Cardiac muscle cell (in vitro differentiated cells and primary cell): ENCODE results near the gene SLC26A11. TPM values are rescaled to one million over a fixed set of nuclear protein-coding genes. Genes with fewer than 3 reads are reported as not detected.

ENCODE experiments used
- DNase-seq, 2 donors: peaks; one replicate each; pipeline versions ENCODE4 v3.0.0 to v3.0.0-alpha.2; 2010 to 2017; ENCODE audit warnings: low read depth in 1 of 2, low spot score in 1 of 2
- H3K27ac ChIP-seq: fragments of 200-600 bp; sonication (generic); 2 replicates; pipeline ENCODE4 v1.5.1; 2016
- H3K27me3 ChIP-seq: fragments of 200-600 bp; sonication (generic); 2 replicates; pipeline ENCODE4 v1.6.0; 2016; ENCODE audit warnings: control low read depth
- H3K36me3 ChIP-seq: fragments of 200-600 bp; sonication (generic); 2 replicates; pipeline ENCODE4 v1.5.1; 2016; ENCODE audit warnings: control low read depth
- H3K4me1 ChIP-seq: fragments of 200-600 bp; sonication (generic); 2 replicates; pipeline ENCODE4 v1.8.1; 2017; ENCODE audit warnings: low read depth, mild to moderate bottlenecking, mixed run types
- H3K4me3 ChIP-seq: fragments of 200-600 bp; sonication (generic); 2 replicates; pipeline ENCODE4 v1.5.1; 2016; ENCODE audit warnings: mild to moderate bottlenecking
- H3K9me3 ChIP-seq: fragments of 200-600 bp; sonication (generic); 2 replicates; pipeline ENCODE4 v1.5.1; 2017; ENCODE audit warnings: low read depth, mild to moderate bottlenecking, control low read depth
- polyA plus RNA-seq: library from polyadenylated mRNA; unstranded; fragments of >200 nt; fragmentation: Nextera tagmentation; extraction: Ambion mirVana; gene quantifications from 2 replicates; pipeline ENCODE4 v1.2.1, GENCODE V29; 2016
- total RNA-seq: library from RNA; depleted of rRNA; stranded (reverse); fragments of >200 nt; gene quantifications from 2 replicates; pipeline ENCODE4 v1.2.3, GENCODE V29; 2016
- TF ChIP-seq, protein P1 (sequence below): IDR thresholded peaks from 2 replicates; pipeline ENCODE4 v1.5.1; 2012; ENCODE audit warnings: low read depth, mild to moderate bottlenecking, low read length

SLC26A11 gene
- total and polyA plus RNA-seq, 2 experiments from 2014 or later, result 39.0 to 46.8 TPM

DNA sequence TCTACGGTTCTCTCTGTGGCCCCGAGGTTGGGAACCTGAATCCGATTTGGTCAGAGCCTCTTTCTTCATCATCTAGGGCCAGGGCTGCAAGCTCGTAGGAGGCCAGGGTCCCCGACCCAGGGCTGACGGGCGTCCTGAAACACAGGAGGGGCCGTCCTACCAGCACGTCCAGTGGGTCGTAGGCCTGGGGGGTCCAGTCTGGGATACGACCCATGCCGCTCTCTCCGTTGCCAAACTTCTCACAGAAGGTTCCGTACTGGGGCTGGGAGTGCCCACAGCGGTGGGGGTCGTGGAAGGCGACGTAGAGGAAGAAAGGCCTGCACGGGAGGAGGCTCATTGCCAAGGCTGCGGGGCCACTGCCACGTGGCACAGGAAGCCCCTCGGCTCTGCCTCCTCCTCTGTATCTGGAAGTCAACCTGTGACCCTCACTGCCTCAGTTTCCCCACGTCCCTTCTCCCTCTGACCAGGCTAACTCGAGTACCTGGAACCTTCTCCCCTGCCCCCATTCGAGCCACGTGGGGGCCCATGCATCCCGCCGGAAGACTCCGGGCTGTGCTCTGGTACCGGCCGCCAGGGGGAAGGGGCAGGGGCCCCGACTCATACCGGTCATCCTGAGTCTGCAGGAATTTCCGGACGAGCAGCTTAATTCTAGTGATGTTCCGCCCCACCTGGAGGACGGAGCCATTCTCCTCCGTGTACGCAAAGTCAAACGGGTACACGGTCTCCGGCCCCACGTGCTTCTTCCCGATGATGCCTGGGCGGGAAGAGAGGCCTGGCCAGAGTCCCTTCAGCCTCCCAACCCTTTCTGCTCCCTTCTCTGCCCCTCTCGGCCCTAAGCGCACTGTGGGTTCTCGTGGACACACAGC is 6.0 kb upstream of the SLC26A11 start:
- Histone ChIP-seq H3K27me3 (no peaks in the 10 kb centered on the region), H3K36me3 (peaks cover 11% of the 10 kb centered on the region), H3K9me3 (no peaks in the 10 kb centered on the region), H3K4me3 (no peak overlapping the region), H3K27ac (no peak overlapping the region), H3K4me1 (peaks cover 1% of the 10 kb centered on the region)
- no peak for DNase-seq
- TF ChIP-seq, protein P1, sequence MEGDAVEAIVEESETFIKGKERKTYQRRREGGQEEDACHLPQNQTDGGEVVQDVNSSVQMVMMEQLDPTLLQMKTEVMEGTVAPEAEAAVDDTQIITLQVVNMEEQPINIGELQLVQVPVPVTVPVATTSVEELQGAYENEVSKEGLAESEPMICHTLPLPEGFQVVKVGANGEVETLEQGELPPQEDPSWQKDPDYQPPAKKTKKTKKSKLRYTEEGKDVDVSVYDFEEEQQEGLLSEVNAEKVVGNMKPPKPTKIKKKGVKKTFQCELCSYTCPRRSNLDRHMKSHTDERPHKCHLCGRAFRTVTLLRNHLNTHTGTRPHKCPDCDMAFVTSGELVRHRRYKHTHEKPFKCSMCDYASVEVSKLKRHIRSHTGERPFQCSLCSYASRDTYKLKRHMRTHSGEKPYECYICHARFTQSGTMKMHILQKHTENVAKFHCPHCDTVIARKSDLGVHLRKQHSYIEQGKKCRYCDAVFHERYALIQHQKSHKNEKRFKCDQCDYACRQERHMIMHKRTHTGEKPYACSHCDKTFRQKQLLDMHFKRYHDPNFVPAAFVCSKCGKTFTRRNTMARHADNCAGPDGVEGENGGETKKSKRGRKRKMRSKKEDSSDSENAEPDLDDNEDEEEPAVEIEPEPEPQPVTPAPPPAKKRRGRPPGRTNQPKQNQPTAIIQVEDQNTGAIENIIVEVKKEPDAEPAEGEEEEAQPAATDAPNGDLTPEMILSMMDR, result no peak

- H3K4me1 ChIP-seq, result peaks cover 4% of the 10 kb centered on the region
- H3K27ac ChIP-seq, result no peak overlapping the region
- no peaks in the 10 kb centered on the region for H3K27me3 ChIP-seq
- H3K36me3 ChIP-seq, result peaks cover 11% of the 10 kb centered on the region
- no peak overlapping the region for H3K4me3 ChIP-seq
- TF ChIP-seq, protein P1, result no peak
- H3K9me3 ChIP-seq, result no peaks in the 10 kb centered on the region
- no peak for DNase-seq
Measured at GRCh38 chr17:80214878-80215210, 5.4 kb upstream of the SLC26A11 start.

DNA sequence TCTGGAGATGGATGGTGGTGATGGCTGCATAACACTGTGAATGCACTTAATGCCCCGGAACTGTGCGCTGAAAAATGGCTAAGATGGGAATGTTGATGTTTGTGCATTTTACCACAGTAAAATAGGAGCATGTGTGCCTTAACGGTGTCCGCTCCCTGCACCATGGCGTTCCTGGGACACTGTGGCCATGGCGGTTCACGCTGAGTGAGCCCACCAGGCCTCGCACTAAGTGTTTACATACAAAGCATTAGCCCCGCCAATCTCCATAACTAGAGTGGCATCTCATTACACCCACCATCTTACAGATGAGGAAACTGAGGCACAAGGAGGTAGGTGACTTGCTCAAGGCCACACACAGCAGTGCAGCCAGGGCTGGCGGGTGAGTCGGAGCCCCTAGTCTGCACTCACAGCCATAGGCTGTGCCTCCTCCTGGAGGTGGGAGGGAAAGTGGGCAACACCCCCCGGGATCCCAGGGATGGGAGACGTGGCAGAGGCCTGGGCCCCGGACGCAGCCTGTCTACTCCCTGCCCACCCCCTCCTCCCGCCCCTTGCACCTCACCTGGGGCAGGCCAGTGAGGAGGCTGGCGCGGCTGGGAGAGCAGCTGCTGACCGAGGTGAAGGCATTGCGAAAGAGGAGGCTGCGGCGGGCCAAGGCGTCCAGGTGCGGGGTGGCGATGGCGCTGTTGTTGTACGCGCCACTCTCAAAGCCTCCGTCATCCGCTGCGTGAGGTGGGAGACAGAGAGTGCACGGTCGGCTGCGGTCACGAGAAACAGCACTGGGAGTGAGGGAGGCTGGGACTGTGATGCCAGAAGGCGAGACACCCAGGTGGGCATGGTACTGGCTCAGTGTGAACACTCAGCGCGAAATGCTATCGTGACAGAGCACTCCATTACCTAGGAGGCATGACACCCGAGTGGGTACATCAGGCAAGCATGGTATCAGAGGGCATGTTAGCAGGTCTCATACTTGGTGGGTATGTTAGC is 3.5 kb upstream of the SLC26A11 start:
- Histone ChIP-seq H3K4me1 (peaks cover 4% of the 10 kb centered on the region), H3K27ac (no peak overlapping the region), H3K4me3 (no peak overlapping the region), H3K27me3 (no peaks in the 10 kb centered on the region), H3K9me3 (no peaks in the 10 kb centered on the region), H3K36me3 (peaks cover 4% of the 10 kb centered on the region)
- TF ChIP-seq, protein P1, result no peak
- no peak for DNase-seq

DNA sequence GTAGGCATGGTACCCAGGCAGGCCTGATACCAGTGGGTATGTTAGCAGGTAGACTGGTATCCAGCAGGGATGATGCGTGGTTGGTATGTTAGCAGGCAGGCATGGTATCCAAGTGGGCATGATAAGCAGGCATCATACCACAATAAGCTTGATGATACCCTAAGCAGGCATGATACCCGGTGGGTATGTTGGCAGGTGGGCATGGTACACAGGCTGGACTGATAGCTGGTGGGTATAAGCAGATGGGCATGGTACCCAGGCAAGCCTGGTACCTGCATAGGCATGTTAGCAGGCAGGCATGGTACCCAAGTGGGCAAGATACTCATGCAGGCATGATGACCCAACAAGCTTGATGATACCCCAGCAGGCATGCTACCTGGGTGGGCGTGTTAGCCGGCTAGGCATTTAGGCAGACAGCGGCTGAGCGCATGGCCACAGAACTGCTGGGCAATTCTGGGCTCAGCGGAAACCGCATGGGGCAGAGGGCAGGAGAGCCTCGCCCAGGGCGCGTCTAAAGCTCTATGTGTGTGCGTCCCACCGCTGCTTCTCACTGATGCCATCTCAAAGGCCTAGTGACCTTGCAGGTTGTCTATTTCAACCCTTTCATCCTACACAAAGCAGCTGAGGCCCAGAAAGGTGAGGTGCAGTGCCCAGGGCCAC is 2.4 kb upstream of the SLC26A11 start:
- no peak for DNase-seq
- TF ChIP-seq, protein P1, result no peak
- Histone ChIP-seq H3K27me3 (no peaks in the 10 kb centered on the region), H3K4me3 (no peak overlapping the region), H3K36me3 (peaks cover 4% of the 10 kb centered on the region), H3K27ac (no peak overlapping the region), H3K9me3 (no peaks in the 10 kb centered on the region), H3K4me1 (peaks cover 4% of the 10 kb centered on the region)

GRCh38 chr17:80218391-80218790 is 1.8 kb upstream of the SLC26A11 start:
- Histone ChIP-seq H3K27ac (no peak overlapping the region), H3K4me1 (peaks cover 4% of the 10 kb centered on the region), H3K4me3 (no peak overlapping the region), H3K9me3 (no peaks in the 10 kb centered on the region), H3K27me3 (no peaks in the 10 kb centered on the region), H3K36me3 (peaks cover 4% of the 10 kb centered on the region)
- DNase-seq, result no peak
- TF ChIP-seq, protein P1, result no peak
